ENCODE measurements around the gene ST3GAL3. TPM values are rescaled to one million over a fixed set of nuclear protein-coding genes. Genes with fewer than 3 reads are reported as not detected.

The ST3GAL3 gene
- total and polyA plus RNA-seq, 2 donors (not counting 3 experiments of a cell fraction or from before 2014, with no cell fraction given): 14.3 to 35.8 TPM

DNA sequence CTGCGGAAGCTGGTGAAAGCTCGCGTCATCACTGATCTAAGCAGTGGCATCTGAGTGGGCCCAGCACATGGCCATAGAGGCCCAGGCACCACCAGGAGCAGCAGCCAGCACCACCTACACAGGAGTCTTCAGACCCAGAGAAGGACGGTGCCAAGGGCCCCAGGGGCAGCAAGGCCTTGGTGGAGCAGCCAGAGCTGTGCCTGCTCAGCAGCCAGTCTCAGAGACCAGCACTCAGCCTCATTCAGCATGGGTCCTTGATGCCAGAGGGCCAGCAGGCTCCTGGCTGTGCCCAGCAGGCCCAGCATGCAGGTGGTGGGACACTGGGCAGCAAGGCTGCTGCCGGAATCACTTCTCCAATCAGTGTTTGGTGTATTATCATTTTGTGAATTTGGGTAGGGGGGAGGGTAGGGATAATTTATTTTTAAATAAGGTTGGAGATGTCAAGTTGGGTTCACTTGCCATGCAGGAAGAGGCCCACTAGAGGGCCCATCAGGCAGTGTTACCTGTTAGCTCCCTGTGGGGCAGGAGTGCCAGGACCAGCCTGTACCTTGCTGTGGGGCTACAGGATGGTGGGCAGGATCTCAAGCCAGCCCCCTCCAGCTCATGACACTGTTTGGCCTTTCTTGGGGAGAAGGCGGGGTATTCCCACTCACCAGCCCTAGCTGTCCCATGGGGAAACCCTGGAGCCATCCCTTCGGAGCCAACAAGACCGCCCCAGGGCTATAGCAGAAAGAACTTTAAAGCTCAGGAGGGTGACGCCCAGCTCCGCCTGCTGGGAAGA lies 223.0 kb downstream of the ST3GAL3 start:
- dilution Hi-C loops (cut with MboI; ENCODE audit: extremely low pct_ligation_motif_present, low sequenced_read_pairs) (loop anchor here (25.0 kb wide), 1 partner anchor 168 kb away; no protein-coding TSS in a partner anchor), intact Hi-C loops (cut with micrococcal nuclease) (loop anchor here (5.0 kb wide), 2 partner anchors 78 to 278 kb away; partner anchors contain the start of gene KDM4A)
- POLR2A ChIA-PET: no interaction called here
- Histone ChIP-seq H3K27me3 (ENCODE audit: control insufficient read depth in 2 of 2, insufficient read depth in 2 of 2, low read length in 2 of 2) (peaks cover 0 to 9% of the 10 kb centered on the region in 2 experiments), H2AFZ (ENCODE audit: low read depth, low read length) (no peak overlapping the region), H3K4me3 (replicated peaks in 1 of 3; ENCODE audit: insufficient read depth in 1 of 3, low read depth in 1 of 3, low read length in 3 of 3) (no peak overlapping the region), H3K4me1 (ENCODE audit: control insufficient read depth, extremely low read depth, insufficient read depth, low read length) (peaks cover 5% of the 10 kb centered on the region), H3K4me2 (ENCODE audit: insufficient read depth, low read length) (no peak overlapping the region), H4K20me1 (replicated peaks; ENCODE audit: control insufficient read depth, extremely low read depth, insufficient read depth, low read length) (no peaks in the 10 kb centered on the region), H3K27ac (ENCODE audit: insufficient read depth, low read depth, low read length) (no peak overlapping the region), H3K9ac (replicated peaks; ENCODE audit: extremely low read depth, insufficient read depth, low read length) (no peak overlapping the region), H3K9me1 (replicated peaks; ENCODE audit: control insufficient read depth, extremely low read depth, insufficient read depth, low read length) (no peaks in the 10 kb centered on the region), H3K79me2 (ENCODE audit: control insufficient read depth, insufficient read depth, low read length) (no peaks in the 10 kb centered on the region), H3K9me3 (replicated peaks; ENCODE audit: control insufficient read depth, insufficient read depth, low read length) (no peaks in the 10 kb centered on the region), H3K36me3 (ENCODE audit: control insufficient read depth in 2 of 2, extremely low read depth in 1 of 2, insufficient read depth in 2 of 2, low read length in 2 of 2) (peaks cover 3 to 4% of the 10 kb centered on the region in 2 experiments)
- no peak for FAIRE-seq
- no peak for DNase-seq (ENCODE audit: low read depth, low spot score)
- BruUV-seq (replicated peaks): no TSS peak
- TF ChIP-seq, protein P1, sequence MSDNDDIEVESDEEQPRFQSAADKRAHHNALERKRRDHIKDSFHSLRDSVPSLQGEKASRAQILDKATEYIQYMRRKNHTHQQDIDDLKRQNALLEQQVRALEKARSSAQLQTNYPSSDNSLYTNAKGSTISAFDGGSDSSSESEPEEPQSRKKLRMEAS (IDR thresholded peaks at IDR 0.05; ENCODE audit: insufficient read depth, insufficient read length): no peak
- TF ChIP-seq, protein P2, sequence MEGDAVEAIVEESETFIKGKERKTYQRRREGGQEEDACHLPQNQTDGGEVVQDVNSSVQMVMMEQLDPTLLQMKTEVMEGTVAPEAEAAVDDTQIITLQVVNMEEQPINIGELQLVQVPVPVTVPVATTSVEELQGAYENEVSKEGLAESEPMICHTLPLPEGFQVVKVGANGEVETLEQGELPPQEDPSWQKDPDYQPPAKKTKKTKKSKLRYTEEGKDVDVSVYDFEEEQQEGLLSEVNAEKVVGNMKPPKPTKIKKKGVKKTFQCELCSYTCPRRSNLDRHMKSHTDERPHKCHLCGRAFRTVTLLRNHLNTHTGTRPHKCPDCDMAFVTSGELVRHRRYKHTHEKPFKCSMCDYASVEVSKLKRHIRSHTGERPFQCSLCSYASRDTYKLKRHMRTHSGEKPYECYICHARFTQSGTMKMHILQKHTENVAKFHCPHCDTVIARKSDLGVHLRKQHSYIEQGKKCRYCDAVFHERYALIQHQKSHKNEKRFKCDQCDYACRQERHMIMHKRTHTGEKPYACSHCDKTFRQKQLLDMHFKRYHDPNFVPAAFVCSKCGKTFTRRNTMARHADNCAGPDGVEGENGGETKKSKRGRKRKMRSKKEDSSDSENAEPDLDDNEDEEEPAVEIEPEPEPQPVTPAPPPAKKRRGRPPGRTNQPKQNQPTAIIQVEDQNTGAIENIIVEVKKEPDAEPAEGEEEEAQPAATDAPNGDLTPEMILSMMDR (IDR thresholded peaks at IDR 0.05; ENCODE audit: extremely low read depth in 1 of 2, insufficient read depth in 1 of 2, low read depth in 1 of 2, low read length in 2 of 2): peak; percentile 37 to 46
- CTCF ChIA-PET: interaction anchor here (0.6 to 18.1 kb wide), 9 partner anchors 9 to 166 kb away, joined by 3 to 965 read pairs (median 3); no protein-coding TSS in a partner anchor

DNA sequence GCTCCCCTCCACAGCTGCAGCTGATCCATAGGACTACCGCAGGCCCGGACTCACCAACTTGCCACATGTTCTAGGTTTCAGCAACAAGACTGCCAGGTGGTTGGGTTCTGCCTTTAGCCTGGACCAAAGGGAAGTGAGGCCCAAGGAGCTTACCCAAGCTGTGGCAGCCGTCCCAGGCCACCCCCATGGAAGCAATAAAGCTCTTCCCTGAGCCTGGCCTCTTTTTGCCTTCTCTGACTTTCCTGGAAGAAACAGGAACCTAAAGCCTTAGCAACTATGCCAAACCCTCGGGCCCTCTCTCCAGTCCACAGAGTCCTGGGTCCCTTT lies 223.6 kb downstream of the ST3GAL3 start:
- no peak for DNase-seq (ENCODE audit: low read depth, low spot score)
- Histone ChIP-seq H3K9me3 (replicated peaks; ENCODE audit: control insufficient read depth, insufficient read depth, low read length) (no peaks in the 10 kb centered on the region), H3K4me3 (replicated peaks in 1 of 3; ENCODE audit: insufficient read depth in 1 of 3, low read depth in 1 of 3, low read length in 3 of 3) (no peak overlapping the region), H3K27ac (ENCODE audit: insufficient read depth, low read depth, low read length) (no peak overlapping the region), H3K27me3 (ENCODE audit: control insufficient read depth in 2 of 2, insufficient read depth in 2 of 2, low read length in 2 of 2) (peaks cover 0 to 9% of the 10 kb centered on the region in 2 experiments), H3K36me3 (ENCODE audit: control insufficient read depth in 2 of 2, extremely low read depth in 1 of 2, insufficient read depth in 2 of 2, low read length in 2 of 2) (no peaks in the 10 kb centered on the region), H3K4me2 (ENCODE audit: insufficient read depth, low read length) (no peak overlapping the region), H4K20me1 (replicated peaks; ENCODE audit: control insufficient read depth, extremely low read depth, insufficient read depth, low read length) (no peaks in the 10 kb centered on the region), H3K79me2 (ENCODE audit: control insufficient read depth, insufficient read depth, low read length) (no peaks in the 10 kb centered on the region), H3K4me1 (ENCODE audit: control insufficient read depth, extremely low read depth, insufficient read depth, low read length) (peaks cover 5% of the 10 kb centered on the region), H2AFZ (ENCODE audit: low read depth, low read length) (no peak overlapping the region), H3K9me1 (replicated peaks; ENCODE audit: control insufficient read depth, extremely low read depth, insufficient read depth, low read length) (no peaks in the 10 kb centered on the region), H3K9ac (replicated peaks; ENCODE audit: extremely low read depth, insufficient read depth, low read length) (no peak overlapping the region)
- no peak for FAIRE-seq
- TF ChIP-seq, protein P2 (IDR thresholded peaks at IDR 0.05; ENCODE audit: extremely low read depth in 1 of 2, insufficient read depth in 1 of 2, low read depth in 1 of 2, low read length in 2 of 2): no peak
- TF ChIP-seq POLR2AphosphoS5 (IDR thresholded peaks at IDR 0.05; ENCODE audit: insufficient read depth, low read depth, low read length): no peak
- intact Hi-C loops (cut with micrococcal nuclease): loop anchor here (5.0 kb wide), 2 partner anchors 79 to 279 kb away; partner anchors contain the start of gene KDM4A
- ChIA-PET POLR2A (no interaction called here), CTCF (interaction anchor here (0.8 to 18.1 kb wide), 7 partner anchors 9 to 167 kb away, joined by 3 to 965 read pairs (median 4); no protein-coding TSS in a partner anchor)
- BruUV-seq (replicated peaks): no TSS peak
- dilution Hi-C loops (cut with MboI; ENCODE audit: extremely low pct_ligation_motif_present, low sequenced_read_pairs): loop anchor here (25.0 kb wide), 1 partner anchor 169 kb away; no protein-coding TSS in a partner anchor
